ENCODE measurements around the gene VOPP1.

VOPP1 gene

GRCh38 chr7:55576753-55577152 lies 4.5 kb upstream of the VOPP1 start:
- no peak for DNase-seq

GRCh38 chr7:55575733-55576132 lies 3.4 kb upstream of the VOPP1 start:
- DNase-seq, result no peak

GRCh38 chr7:55575098-55575497 lies 2.8 kb upstream of the VOPP1 start:
- no peak for DNase-seq

- peak; percentile 31 for DNase-seq
These were observed 1.9 kb upstream of the VOPP1 start for GRCh38 chr7:55574051-55574717.

- no peak for DNase-seq
These were observed 1.1 kb upstream of the VOPP1 start for GRCh38 chr7:55573234-55573900.

- no peak for DNase-seq
These were observed 558 bp downstream of the VOPP1 start for GRCh38 chr7:55571511-55572377.

GRCh38 chr7:55570939-55571338 lies 1.4 kb downstream of the VOPP1 start:
- no peak for DNase-seq

- no peak for DNase-seq
These were observed 2.0 kb downstream of the VOPP1 start for GRCh38 chr7:55570218-55570873.

- no peak for DNase-seq
These were observed 2.5 kb downstream of the VOPP1 start for GRCh38 chr7:55569797-55570196.

- DNase-seq, result no peak
These were observed 3.0 kb downstream of the VOPP1 start for GRCh38 chr7:55569269-55569663.

GRCh38 chr7:55568613-55569268 lies 3.6 kb downstream of the VOPP1 start:
- no peak for DNase-seq

GRCh38 chr7:55567571-55567970 lies 4.7 kb downstream of the VOPP1 start:
- no peak for DNase-seq

- DNase-seq, result no peak
These were observed 6.6 kb downstream of the VOPP1 start for GRCh38 chr7:55565681-55566080.

GRCh38 chr7:55563596-55564325 lies 8.5 kb downstream of the VOPP1 start:
- no peak for DNase-seq

GRCh38 chr7:55561690-55562089 lies 10.6 kb downstream of the VOPP1 start:
- no peak for DNase-seq

GRCh38 chr7:55558962-55559920 lies 13.1 kb downstream of the VOPP1 start:
- DNase-seq, result no peak

- DNase-seq, result no peak
These were observed 14.6 kb downstream of the VOPP1 start for GRCh38 chr7:55557666-55558188.

- DNase-seq, result no peak
These were observed 15.8 kb downstream of the VOPP1 start for GRCh38 chr7:55556492-55556891.

GRCh38 chr7:55556031-55556430 lies 16.3 kb downstream of the VOPP1 start:
- no peak for DNase-seq

- DNase-seq, result no peak
These were observed 17.1 kb downstream of the VOPP1 start for GRCh38 chr7:55555160-55555559.

- DNase-seq, result no peak
These were observed 18.3 kb downstream of the VOPP1 start for GRCh38 chr7:55554038-55554437.
